HEK293 (cell line): Measurements from ENCODE around the gene RAB44.

Source experiments
- CTCF ChIA-PET: fragments of 350-600 bp; formaldehyde crosslinking; extraction: SDS; loops from one replicate; lab custom pipeline; 2021; ENCODE audit warnings: antibody characterized with exemption; lab: Yijun Ruan, JAX
- POLR2A ChIA-PET: fragments of 300-600 bp; formaldehyde crosslinking; extraction: SDS; loops from one replicate; lab custom pipeline; 2020; ENCODE audit warnings: antibody characterized with exemption, inconsistent platforms; lab: Yijun Ruan, JAX
- H3K27ac ChIP-seq: fragments of 200-500 bp; sonication (Bioruptor generic); 2 replicates; pipeline ENCODE4 v1.5.1; 2014; ENCODE audit warnings: low read depth, low read length, control low read depth, inconsistent platforms; ENCODE audit errors: extremely low read depth
- H3K36me3 ChIP-seq, 2 experiments: fragments of 200-500 bp in 1 of 2; sonication (Bioruptor generic) in 1 of 2; 1 replicate in 1 of 2; 2 replicates in 1 of 2; pipeline ENCODE4 v1.5.1; 2014 to 2017; ENCODE audit warnings: inconsistent platforms in 2 of 2, low read length in 2 of 2; ENCODE audit not compliant: control insufficient read depth in 2 of 2, insufficient read depth in 1 of 2
- H3K4me1 ChIP-seq: fragments of 200-500 bp; sonication (Bioruptor generic); 2 replicates; pipeline ENCODE4 v1.5.1; 2014; ENCODE audit warnings: mild to moderate bottlenecking, low read length, inconsistent platforms; ENCODE audit not compliant: control insufficient read depth, insufficient read depth
- H3K4me3 ChIP-seq: 2 replicates; pipeline ENCODE4 v1.5.1; 2011; ENCODE audit warnings: low read depth, mild to moderate bottlenecking, control low read depth, low read length, moderate library complexity
- H3K9me3 ChIP-seq: fragments of 200-500 bp; sonication (Bioruptor generic); 2 replicates; pipeline ENCODE4 v1.5.1; 2014; ENCODE audit warnings: low read depth, low read length, inconsistent platforms; ENCODE audit not compliant: control insufficient read depth, insufficient read depth
- HOXC10 ChIP-seq: sonication (generic); formaldehyde crosslinking; IDR thresholded peaks from 2 replicates; pipeline ENCODE4 v1.8.1; 2023; ENCODE audit warnings: mild to moderate bottlenecking, missing genetic modification reagents
- KLF1 ChIP-seq: fragments of 450-650 bp; formaldehyde crosslinking; IDR thresholded peaks from 2 replicates; pipeline ENCODE4 v1.5.1; 2016; ENCODE audit warnings: missing biosample characterization, missing genetic modification characterization
- ZBTB20 ChIP-seq: fragments of 450-650 bp; formaldehyde crosslinking; IDR thresholded peaks from 2 replicates; pipeline ENCODE4 v1.5.1; 2016; ENCODE audit warnings: missing biosample characterization, missing genetic modification characterization
- ZEB2 ChIP-seq: fragments of 450-650 bp; formaldehyde crosslinking; IDR thresholded peaks from 2 replicates; pipeline ENCODE4 v1.5.1; 2016; ENCODE audit warnings: missing biosample characterization, missing genetic modification characterization
- ZIC2 ChIP-seq: fragments of 450-650 bp; formaldehyde crosslinking; IDR thresholded peaks from 2 replicates; pipeline ENCODE4 v1.5.1; 2016; ENCODE audit warnings: missing biosample characterization, missing genetic modification characterization
- ZNF157 ChIP-seq: fragments of 450-650 bp; formaldehyde crosslinking; IDR thresholded peaks from 2 replicates; pipeline ENCODE4 v1.5.1; 2016; ENCODE audit warnings: missing biosample characterization, missing genetic modification characterization
- ZNF211 ChIP-seq: fragments of 450-650 bp; formaldehyde crosslinking; IDR thresholded peaks from 2 replicates; pipeline ENCODE4 v1.5.1; 2016; ENCODE audit warnings: low read depth, missing biosample characterization, missing genetic modification characterization
- ZNF530 ChIP-seq: fragments of 450-650 bp; formaldehyde crosslinking; IDR thresholded peaks from 2 replicates; pipeline ENCODE4 v1.5.1; 2016; ENCODE audit warnings: low read depth, missing biosample characterization, missing genetic modification characterization
- ZNF623 ChIP-seq: fragments of 450-650 bp; formaldehyde crosslinking; IDR thresholded peaks from 2 replicates; pipeline ENCODE4 v1.5.1; 2016; ENCODE audit warnings: missing biosample characterization, missing genetic modification characterization
- TF ChIP-seq, protein P1 (sequence below): fragments of 450-650 bp; formaldehyde crosslinking; conservative IDR thresholded peaks from 2 replicates; pipeline ENCODE4 v1.5.1; 2016; ENCODE audit warnings: low read depth, missing biosample characterization, missing genetic modification characterization
- TF ChIP-seq, protein P2 (sequence below): fragments of 450-650 bp; formaldehyde crosslinking; IDR thresholded peaks from 2 replicates; pipeline ENCODE4 v1.5.1; 2016; ENCODE audit warnings: missing biosample characterization, missing genetic modification characterization
- TF ChIP-seq, protein P3 (sequence below): fragments of 450-650 bp; formaldehyde crosslinking; IDR thresholded peaks from 2 replicates; pipeline ENCODE4 v1.5.1; 2016; ENCODE audit warnings: missing biosample characterization, missing genetic modification characterization, borderline replicate concordance

Gene RAB44

DNA sequence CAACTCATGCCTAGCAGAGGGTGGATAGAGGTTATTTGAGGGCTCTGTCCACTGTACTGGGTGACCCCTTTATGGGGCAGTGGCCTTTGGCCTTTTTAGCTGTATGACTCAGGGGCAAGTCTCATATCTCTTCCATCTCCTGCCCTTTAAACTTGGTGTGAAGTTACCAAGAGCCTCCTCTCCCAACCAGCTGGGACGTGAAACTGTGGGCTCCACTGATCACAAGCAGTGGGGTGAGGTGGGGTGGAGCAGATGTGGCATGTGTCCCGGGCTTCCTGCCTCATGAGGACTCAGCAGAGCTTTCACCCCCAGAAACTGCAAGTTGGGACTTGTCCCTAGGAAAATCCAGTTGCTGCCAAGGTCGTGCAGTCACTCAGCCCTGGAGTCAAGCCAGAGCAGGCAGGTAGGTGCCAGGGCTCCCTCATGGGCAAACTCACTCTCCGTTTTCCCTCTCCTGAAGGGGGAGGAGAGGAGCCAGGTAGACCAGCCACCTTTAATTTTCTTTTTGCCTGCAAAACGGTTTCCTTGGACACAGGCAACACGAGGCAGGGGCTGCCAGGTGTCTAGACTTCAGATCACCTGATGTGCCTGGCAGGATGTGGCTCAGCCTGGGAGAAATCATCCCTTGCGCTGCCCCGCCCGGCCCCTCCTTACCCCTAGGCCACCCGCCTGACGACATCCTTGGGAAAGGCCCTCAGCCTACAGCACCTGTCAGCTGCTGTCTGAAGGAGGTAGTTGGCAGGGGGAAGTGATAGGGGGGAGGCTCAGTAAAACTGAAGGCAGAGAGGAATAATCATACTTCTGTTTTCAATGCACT lies 15.1 kb upstream of the RAB44 start (continued):
- TF ChIP-seq, protein P1, sequence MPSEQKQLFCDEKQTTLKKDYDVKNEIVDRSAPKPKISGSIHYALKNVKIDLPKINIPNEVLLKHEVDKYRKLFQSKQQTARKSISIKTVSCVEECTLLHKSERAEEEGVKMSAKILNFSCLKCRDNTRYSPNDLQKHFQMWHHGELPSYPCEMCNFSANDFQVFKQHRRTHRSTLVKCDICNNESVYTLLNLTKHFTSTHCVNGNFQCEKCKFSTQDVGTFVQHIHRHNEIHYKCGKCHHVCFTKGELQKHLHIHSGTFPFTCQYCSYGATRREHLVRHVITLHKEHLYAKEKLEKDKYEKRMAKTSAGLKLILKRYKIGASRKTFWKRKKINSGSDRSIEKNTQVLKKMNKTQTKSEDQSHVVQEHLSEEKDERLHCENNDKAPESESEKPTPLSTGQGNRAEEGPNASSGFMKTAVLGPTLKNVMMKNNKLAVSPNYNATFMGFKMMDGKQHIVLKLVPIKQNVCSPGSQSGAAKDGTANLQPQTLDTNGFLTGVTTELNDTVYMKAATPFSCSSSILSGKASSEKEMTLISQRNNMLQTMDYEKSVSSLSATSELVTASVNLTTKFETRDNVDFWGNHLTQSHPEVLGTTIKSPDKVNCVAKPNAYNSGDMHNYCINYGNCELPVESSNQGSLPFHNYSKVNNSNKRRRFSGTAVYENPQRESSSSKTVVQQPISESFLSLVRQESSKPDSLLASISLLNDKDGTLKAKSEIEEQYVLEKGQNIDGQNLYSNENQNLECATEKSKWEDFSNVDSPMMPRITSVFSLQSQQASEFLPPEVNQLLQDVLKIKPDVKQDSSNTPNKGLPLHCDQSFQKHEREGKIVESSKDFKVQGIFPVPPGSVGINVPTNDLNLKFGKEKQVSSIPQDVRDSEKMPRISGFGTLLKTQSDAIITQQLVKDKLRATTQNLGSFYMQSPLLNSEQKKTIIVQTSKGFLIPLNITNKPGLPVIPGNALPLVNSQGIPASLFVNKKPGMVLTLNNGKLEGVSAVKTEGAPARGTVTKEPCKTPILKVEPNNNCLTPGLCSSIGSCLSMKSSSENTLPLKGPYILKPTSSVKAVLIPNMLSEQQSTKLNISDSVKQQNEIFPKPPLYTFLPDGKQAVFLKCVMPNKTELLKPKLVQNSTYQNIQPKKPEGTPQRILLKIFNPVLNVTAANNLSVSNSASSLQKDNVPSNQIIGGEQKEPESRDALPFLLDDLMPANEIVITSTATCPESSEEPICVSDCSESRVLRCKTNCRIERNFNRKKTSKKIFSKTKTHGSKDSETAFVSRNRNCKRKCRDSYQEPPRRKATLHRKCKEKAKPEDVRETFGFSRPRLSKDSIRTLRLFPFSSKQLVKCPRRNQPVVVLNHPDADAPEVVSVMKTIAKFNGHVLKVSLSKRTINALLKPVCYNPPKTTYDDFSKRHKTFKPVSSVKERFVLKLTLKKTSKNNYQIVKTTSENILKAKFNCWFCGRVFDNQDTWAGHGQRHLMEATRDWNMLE (tag by site-specific recombination), result no peak
- TF ChIP-seq ZNF157 (tag by site-specific recombination) (no peak), KLF1 (tag by site-specific recombination) (peak; percentile 93), ZIC2 (no peak), ZBTB20 (tag by site-specific recombination) (peak; percentile 58), HOXC10 (no peak), ZEB2 (tag by site-specific recombination) (0 out of 2 replicates have a peak, but pooled peaks have one; percentile 28)
- TF ChIP-seq, protein P2, sequence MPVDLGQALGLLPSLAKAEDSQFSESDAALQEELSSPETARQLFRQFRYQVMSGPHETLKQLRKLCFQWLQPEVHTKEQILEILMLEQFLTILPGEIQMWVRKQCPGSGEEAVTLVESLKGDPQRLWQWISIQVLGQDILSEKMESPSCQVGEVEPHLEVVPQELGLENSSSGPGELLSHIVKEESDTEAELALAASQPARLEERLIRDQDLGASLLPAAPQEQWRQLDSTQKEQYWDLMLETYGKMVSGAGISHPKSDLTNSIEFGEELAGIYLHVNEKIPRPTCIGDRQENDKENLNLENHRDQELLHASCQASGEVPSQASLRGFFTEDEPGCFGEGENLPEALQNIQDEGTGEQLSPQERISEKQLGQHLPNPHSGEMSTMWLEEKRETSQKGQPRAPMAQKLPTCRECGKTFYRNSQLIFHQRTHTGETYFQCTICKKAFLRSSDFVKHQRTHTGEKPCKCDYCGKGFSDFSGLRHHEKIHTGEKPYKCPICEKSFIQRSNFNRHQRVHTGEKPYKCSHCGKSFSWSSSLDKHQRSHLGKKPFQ (tag by site-specific recombination), result no peak
- TF ChIP-seq, all 188 proteins: peak for 16

DNA sequence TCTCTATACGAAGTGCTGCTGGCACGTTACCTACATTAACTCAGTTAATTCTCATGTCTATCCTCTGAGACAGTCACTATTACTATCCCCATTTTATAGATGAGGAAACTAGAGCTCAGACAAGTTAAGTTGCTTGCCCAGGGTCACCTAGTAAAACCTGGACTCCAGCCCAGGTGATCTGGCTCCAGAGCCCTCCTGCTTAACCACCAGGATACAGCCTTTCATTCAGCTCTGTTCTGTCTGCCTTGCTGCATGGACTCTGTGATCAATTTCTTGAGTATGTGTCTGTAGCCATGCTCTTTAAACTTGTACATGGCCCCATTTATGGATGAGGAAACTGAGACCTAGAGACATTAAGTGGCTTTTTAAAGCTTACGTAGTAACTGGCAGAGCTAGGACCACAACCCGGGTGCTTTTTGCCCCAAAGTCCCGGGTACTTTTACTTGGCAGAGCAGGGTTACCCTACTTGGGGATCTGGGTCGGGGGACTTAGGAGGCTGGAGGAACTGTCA lies 14.4 kb upstream of the RAB44 start:
- H3K4me3 ChIP-seq, result no peak overlapping the region
- POLR2A ChIA-PET, result interaction anchor here (0.5 kb wide), 1 partner anchor 43 kb away, joined by 3 read pairs; no protein-coding TSS in a partner anchor
- TF ChIP-seq ZNF211 (tag by site-specific recombination), result no peak
- TF ChIP-seq ZNF623, result no peak
- no peak for TF ChIP-seq ZNF530
- TF ChIP-seq, protein P3, sequence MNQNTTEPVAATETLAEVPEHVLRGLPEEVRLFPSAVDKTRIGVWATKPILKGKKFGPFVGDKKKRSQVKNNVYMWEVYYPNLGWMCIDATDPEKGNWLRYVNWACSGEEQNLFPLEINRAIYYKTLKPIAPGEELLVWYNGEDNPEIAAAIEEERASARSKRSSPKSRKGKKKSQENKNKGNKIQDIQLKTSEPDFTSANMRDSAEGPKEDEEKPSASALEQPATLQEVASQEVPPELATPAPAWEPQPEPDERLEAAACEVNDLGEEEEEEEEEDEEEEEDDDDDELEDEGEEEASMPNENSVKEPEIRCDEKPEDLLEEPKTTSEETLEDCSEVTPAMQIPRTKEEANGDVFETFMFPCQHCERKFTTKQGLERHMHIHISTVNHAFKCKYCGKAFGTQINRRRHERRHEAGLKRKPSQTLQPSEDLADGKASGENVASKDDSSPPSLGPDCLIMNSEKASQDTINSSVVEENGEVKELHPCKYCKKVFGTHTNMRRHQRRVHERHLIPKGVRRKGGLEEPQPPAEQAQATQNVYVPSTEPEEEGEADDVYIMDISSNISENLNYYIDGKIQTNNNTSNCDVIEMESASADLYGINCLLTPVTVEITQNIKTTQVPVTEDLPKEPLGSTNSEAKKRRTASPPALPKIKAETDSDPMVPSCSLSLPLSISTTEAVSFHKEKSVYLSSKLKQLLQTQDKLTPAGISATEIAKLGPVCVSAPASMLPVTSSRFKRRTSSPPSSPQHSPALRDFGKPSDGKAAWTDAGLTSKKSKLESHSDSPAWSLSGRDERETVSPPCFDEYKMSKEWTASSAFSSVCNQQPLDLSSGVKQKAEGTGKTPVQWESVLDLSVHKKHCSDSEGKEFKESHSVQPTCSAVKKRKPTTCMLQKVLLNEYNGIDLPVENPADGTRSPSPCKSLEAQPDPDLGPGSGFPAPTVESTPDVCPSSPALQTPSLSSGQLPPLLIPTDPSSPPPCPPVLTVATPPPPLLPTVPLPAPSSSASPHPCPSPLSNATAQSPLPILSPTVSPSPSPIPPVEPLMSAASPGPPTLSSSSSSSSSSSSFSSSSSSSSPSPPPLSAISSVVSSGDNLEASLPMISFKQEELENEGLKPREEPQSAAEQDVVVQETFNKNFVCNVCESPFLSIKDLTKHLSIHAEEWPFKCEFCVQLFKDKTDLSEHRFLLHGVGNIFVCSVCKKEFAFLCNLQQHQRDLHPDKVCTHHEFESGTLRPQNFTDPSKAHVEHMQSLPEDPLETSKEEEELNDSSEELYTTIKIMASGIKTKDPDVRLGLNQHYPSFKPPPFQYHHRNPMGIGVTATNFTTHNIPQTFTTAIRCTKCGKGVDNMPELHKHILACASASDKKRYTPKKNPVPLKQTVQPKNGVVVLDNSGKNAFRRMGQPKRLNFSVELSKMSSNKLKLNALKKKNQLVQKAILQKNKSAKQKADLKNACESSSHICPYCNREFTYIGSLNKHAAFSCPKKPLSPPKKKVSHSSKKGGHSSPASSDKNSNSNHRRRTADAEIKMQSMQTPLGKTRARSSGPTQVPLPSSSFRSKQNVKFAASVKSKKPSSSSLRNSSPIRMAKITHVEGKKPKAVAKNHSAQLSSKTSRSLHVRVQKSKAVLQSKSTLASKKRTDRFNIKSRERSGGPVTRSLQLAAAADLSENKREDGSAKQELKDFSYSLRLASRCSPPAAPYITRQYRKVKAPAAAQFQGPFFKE (tag by site-specific recombination), result no peak
- TF ChIP-seq, all 188 proteins: peak for 0
- CTCF ChIA-PET, result interaction anchor here (0.7 to 8.5 kb wide), 9 partner anchors 14 to 335 kb away, joined by 3 to 47 read pairs (median 5); no protein-coding TSS in a partner anchor
- Histone ChIP-seq H3K36me3 (peaks cover 24 to 64% of the 10 kb centered on the region in 2 experiments), H3K9me3 (no peaks in the 10 kb centered on the region), H3K27ac (peak overlapping the region; percentile 57; the same call in 1 of the 2 replicates), H3K4me1 (peaks cover 8% of the 10 kb centered on the region)
